HG03159 (cell line): ENCODE results near the gene HSPG2.

Experiments
- ATAC-seq: cut with Tn5 transposase; IDR thresholded peaks from one replicate; pipeline ENCODE4 v1.9.1; 2021; ENCODE audit warnings: mild to moderate bottlenecking, moderate library complexity; ENCODE audit not compliant: unreplicated experiment

HSPG2 gene

DNA sequence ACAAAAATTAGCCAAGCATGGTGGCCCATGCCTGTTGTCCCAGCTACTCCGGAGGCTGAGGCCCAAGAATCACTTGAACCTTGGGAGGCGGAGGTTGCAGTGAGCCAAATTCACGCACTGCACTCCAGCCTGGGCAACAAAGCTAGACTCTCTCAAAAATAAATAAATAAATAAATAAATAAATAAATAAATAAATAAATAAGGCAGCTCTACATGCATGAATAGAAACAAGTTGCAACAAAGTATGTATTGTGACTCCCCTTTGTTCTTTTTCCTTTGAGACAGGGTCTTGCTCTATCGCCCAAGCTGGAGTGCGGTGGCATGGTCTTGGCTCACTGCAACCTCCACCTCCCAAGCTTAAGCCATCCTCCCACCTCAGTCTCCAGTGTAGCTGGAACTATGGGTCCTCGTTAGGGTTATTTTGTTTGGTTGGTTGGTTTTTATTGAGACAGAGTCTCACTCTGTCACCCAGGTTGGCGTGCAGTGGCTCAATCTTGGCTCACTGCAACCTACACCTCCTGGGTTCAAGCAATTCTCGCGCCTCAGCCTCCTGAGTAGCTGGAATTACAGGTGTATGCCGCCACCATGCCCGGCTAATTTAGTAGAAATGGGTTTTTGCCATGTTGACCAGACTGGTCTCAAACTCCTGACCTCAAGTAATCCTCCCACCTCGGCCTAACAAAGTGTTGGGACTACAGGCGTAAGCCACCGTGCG, 162.1 kb downstream of the HSPG2 start:
- ATAC-seq, result no peak

DNA sequence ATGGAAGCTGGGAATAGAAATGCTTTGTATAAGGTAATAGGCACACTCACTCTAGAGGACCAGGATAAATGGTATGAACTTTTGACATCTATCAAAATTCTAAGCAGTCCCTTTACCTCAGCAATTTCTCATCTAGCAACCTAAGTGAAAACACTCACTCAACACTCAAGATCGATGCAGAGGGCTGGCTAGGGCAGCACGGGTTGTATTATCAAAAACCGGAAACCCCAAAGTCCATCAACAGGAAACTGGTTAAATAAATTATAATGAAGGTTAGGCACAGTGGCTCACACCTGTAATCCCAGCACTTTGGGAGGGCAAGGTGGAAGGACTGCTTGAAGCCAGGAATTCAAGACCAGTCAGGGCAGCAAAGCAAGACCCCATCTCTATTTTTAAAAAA, 163.5 kb downstream of the HSPG2 start:
- no peak for ATAC-seq
